CD4-positive, alpha-beta T cell treated with Interleukin-15 for 1 hour (primary cell): ENCODE measurements around the gene DSCAM.

Experiments
- DNase-seq: peaks from one replicate; pipeline ENCODE4 v3.0.0-alpha.2; 2020

DSCAM gene

DNA sequence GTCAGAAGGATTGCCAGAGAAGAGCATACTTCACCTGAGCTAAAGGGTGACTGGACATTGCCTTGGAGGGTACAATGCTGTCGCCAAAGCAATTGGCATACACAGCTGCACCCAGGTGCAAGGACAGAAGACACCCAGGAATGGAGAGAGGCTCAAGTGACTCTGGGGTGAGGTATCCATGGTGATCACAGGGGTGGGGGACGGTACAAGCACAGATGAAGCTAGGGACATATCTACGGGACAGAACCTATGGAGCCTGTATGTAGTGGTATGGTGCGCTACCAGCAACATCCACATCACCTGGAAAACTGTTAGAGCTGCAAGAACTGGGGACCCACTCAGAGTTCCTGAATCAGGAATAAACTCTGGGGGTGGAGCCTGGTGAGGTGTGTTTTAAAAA lies 693.6 kb downstream of the DSCAM start:
- no peak for DNase-seq

DNA sequence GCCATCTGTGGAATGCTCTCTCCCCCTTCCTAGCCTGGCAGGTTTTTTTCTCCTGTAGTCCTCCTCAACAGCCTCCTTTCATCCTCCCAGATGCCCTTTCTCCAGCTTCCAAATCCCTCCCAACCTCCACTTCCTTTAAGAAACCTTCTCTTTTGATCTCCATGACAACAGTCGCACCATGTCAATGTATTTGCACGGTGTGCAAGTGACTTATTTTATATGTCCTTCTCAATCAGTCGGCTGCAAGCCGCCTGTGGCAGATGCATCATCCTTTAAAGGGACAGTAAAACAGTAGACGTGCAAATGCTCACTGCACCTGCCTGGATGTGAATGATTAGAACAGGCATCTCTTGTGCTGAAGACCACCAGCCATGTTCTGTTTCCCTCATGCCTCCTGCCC lies 694.5 kb downstream of the DSCAM start:
- no peak for DNase-seq

DNA sequence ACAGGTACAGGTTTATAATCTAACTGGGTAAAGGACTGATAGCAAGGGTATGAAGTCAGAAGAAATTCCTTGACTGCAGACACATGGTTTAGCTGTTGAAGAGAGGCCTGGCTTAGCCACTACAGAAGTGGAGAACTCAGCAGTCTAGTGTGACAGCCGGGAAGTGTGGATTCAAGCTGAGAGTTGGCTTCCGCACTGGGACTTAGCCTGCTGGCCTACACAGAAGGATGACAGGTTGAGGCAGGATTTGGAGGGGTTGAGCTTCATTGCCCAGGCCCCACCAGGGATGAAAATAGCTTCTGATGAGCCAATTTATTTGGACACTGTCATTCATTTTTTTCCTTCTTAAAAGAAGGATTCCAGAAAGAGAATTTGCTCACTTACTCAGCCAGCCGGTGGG lies 695.3 kb downstream of the DSCAM start:
- DNase-seq, result no peak

DNA sequence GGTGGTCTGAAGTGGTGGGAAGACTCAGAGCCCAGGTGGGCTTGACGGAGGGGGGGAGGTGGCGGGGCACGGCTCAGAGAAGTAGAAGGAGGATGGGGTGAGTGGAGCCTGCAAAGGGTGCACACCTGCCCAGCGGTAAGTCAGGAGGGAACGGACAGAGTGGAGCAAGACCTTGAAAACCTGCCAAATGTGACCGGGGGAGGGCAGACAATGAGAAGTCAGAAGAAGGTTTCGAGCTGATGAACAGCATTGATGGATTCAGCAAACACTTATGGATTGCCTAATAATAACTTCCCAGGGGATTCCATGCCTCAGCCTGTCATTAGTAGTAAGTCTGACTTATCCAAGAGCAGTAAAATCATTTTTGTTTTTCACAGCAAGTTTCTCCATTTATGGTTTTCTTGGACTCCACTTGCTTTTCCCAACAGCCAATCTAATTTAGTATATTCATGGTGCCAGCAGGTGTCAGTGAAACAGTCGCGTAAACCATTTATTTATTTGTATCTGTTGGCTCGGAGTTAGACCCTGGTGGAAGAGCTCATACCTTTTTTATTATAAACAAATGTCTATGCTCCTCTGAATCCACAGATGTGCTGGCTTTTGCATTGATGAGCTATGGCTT lies 700.6 kb downstream of the DSCAM start:
- DNase-seq, result no peak

DNA sequence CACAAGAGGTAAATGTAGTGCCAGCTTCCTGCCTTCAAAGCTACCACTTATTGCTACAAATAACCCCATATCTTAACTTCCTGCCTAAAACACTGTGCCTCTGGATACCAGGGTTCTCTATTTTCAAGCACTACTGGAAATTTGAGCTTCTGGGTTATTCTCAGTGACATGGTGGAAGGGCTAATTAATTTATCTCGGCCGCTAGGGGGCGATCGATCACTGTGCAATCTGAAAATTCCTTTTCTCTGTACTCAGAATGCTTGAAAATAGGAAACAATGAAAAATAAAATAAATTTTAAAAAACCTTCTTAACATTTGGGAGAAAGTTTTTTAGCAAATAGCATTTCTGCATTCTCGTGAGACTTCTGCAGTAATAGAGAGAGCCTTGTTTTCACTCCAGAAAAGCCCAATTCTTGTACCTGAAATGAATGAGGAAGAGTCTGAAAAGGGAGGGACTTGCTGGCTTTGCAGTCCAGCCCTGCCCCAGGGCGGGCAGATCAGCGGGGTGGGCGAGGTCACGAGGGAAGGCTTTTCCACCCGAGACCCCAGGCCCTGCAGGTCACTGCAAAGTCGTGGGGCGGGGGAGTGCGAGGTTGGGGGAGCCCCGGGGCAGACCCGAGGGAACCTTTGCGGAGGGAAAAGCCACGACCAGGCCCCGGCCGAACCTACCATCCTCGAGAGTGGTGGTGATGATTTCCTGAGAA lies 703.0 kb downstream of the DSCAM start:
- DNase-seq, result no peak

DNA sequence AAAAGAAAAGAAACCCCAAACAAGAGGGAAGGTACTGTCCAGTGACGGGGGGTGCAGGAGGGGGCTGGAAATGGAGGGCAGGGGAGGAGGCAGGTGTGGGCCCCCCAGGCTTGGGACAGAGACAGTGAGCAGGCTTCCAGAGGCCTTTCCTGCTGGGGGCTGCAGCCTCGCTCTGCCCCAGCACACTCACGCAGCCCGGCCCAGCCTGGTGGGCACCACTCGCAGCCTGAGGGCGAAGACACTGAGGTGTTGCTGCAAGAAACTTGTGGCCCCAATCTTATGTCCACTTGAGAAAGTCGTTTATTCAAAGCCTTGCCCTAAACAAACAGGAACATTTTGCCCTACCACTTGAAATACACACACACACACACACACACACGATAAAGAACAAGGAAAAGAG lies 705.3 kb downstream of the DSCAM start:
- DNase-seq, result no peak

DNA sequence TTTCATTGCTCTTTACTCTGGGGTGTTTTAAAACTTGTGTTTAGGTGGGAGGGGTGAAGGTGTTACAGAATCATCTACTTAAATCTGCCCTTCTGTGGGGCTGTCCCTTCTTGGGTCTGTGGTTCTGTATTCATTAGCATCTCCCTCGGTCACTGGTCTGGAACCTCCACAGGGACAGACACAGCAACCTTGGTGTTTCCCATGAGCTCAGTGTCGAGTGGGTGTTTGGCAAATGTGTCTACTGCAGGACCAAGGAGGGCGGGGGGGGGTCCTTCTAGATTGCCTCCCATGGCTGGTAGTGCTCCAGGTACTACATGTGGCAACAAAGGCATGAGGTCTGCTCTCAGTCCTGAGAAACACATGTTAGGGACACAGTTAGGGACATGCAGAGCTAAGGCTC lies 706.3 kb downstream of the DSCAM start:
- DNase-seq, result no peak

DNA sequence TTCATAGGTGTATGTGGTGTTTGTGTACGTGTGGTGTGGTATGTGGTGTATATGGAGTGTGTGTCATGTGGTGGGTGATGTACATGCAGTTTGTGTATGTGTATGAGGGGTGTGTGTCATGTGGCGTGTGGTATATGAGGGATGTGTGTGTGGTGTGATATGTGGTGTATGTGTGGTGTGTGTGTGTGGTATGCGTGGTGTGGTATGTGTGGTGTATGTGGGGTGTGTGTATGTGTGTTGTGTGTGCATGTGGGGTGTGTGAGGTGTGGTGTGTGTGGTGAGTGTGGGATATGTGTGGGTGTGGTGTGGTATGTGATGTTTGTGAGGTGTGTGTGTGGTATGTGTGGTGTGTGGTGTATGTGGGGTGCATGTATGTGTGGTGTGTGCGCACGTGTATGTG lies 707.3 kb downstream of the DSCAM start:
- no peak for DNase-seq

DNA sequence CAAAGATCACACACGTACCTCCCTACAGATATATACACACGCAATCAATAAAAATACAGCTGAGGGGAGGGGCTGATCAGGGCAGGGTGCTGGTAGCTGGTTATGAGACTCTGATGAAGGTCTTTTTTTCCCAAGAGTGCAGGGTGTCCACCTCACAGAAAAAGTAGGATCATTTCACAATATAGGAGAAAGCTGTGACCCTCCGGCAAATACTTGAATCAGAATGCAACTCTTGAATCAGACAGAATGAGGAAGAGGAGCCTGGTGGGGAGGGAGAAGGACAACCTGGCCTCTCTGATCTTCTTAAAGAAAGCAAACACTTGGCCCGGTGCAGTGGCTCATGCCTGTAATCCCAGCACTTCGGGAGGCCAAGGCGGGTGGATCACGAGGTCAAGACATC lies 710.4 kb downstream of the DSCAM start:
- no peak for DNase-seq

DNA sequence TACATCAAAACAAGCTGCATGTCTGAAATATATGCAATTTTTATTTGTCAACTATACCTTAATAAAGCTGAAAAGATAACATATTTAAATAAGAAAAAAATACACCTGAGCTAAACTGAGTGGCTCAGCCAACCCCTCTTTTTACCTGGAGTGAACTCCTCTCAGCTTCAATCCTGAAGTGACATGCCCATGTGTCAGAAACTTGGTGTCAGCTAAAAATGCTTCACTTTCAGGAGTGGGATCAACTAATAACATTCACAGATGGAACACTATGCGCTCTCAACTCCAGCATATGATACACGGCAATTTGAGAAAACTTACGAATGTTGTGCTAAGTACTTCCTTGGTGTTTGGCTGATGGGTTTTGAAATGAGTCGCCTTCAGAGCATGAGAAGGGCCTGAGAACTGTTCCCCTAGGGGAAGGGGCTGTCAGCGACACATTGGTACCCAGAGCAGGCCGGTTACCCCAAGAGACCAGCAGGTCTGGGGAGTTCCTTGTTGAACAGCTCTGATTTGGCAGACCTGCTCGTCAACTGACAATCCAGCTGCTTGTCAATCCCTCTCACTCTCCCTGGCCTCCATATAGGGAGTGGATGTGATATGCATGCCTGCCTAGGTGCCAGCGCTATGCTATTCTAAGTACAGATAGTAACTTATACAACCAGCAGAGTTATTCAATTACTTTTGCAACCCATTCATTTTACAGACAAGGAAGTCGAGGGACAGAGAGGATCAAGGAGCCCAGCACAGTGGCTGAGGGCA lies 712.0 kb downstream of the DSCAM start:
- DNase-seq, result no peak

DNA sequence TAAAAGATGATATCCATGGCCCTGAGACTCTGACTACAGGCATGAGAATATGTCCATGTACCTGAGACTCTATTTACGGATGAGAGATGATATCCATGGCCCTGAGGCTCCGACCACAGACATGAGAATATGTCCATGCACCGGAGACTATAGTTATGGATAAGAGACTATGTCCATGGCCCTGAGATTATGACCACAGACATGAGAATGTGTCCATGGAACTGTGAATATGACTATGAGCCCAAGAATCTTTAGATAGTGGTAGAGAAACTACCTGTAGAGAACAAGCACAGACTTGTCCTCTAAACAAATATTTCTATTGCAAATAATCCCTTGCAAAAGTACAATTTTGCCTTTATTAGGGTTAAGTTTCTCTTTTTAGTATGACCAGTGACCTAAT lies 716.5 kb downstream of the DSCAM start:
- DNase-seq, result no peak

DNA sequence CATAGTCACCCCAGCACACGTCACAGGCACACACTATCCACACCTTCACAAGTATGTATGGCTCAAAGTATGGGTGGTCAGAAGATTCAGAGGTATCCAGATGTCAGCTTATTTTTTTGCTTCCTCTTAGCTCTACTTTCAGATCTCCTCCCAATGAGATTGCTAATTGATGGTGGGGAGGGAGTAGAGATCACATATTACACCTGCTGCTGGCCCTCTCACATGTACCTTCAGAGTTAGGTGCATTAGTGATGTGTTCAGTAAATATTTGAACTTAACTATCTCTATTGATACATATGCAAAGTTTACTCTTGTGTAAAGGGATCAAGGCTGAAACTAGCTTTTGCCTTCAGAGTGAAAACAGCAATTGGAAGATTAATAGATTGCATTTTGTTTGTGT lies 717.1 kb downstream of the DSCAM start:
- DNase-seq, result no peak

DNA sequence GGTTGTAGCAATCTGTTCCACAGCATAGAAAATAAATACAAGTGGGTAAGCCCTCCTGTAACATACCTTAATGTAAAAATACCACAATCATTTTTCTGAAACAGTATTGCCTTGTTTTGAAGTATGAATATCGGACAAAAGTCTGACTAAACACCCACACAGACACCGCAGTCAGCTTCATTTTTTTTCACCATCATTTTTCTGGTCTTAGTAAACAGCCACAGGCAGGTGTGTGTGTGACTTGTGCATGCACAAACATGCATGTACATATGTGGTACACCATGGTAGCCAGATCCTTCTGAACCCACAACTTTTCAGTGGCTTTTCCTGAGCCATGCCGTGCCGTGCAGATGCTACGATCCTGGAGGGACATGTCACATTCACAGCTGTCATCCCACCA lies 718.1 kb downstream of the DSCAM start:
- no peak for DNase-seq

DNA sequence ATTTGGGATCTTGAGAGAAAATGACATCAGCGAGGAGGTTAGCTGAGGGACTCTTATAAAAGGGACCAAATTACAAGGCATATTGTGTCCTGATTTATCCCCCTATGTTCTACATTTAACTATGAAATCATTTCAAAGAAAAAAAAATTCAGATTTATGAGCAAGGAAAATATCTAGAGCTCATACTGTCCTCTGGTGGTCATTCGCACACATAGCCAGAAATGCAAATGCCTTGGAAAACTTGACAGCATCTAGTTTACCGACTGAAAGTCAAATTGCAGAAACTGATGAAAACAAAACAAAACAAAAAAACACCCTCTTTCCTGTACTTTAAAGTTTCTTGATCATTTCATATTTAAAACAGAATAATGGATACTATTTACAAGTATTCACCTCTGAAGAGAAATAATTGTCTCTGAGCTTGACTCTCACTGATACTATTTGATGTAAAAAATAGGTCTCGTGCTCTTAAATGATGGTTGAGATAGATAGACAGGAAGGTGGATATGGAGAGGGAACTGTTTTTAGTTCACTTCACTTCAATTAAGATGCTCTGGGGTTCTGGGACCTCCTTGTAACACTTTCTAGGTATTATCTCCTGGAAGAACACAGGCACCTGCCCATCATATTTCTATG lies 725.9 kb downstream of the DSCAM start:
- no peak for DNase-seq

DNA sequence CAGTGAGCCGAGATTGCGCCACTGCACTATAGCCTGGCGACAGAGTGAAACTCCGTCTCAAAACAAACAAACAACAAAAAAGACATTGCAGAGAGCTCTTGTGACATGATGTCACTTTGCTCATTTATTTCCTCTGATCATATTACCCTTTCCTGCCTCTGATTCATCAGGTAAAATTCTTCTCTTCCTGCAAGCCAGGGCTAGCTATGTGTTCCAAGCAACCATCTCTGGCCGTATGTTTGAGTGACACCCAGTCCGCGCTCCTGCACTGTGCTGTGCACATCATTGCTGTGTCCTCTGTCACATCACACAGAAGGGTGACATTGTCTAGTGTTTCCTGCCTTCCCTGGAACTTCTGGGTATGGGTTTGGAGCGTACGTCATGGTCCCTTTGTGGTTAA lies 728.4 kb downstream of the DSCAM start:
- no peak for DNase-seq

DNA sequence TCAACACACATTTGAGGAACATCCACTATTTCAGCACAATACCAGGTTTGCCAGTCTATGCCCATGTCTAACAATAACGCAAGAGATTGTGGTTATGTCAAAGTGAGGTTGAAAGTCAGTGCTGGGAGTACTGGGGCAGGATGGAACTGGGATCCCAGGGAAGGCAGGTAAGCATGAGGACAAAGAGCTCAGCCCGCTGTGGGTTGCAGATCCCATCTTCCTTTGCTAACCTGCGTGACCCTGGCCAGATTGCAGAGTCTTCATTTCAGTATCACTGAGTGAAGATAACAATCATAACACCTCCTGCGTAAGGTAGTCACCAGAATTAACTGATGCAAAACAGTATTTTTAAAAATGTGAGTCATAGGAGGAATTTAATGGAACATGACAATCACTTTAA lies 729.7 kb downstream of the DSCAM start:
- no peak for DNase-seq

DNA sequence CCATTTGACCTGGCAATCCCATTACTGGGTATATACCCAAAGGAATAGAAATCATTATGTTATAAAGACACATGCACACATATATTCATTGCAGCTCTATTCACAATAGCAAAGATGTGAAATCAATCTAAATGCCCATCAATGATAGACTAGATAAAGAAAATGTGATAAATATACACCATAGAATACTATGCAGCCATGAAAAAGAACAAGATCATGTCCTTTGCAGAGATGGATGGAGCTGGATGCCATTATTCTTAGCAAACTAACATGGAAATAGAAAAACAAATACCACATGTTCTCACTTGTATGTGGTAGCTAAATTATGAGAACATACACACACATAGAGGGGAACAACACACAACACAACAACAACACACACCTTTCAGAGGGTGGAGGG lies 731.2 kb downstream of the DSCAM start:
- no peak for DNase-seq

DNA sequence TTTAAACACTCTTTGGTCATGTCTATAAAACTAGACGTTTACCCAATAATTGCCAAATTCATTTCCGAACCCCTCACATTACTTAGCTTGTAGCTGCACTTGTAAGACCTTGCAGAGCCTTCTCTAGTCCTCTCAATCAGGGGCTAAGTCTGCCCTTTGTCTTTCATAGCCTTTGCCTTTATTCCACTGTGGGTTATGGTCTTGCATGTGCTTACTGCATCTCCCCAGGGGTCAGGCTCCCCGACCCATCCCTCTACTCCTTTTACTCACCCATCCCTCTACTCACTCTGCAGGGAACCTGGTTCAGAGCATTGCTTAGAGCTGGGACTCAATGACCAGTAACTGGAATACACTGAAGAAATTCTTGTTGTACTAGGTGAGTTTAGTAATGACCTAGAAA lies 744.3 kb downstream of the DSCAM start:
- DNase-seq, result no peak

DNA sequence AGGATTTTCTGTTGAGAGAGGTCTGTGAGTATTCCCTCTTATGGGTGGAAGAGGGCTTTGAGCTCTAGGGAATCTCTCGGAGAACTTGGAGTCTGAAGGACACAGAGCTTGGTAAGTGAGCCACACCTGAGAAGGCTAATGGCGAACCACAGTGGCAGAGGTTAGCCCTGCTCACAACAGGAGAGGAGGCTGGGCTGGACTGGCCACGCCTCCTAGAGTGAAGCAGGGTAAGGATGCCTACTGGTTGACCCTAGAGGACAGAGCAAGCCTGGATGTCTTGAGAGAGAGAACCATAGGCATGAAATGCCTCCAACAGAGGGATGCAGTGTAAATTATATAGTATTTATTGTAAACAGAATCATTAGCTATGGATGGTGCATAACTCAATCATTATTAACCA lies 747.1 kb downstream of the DSCAM start:
- DNase-seq, result no peak

DNA sequence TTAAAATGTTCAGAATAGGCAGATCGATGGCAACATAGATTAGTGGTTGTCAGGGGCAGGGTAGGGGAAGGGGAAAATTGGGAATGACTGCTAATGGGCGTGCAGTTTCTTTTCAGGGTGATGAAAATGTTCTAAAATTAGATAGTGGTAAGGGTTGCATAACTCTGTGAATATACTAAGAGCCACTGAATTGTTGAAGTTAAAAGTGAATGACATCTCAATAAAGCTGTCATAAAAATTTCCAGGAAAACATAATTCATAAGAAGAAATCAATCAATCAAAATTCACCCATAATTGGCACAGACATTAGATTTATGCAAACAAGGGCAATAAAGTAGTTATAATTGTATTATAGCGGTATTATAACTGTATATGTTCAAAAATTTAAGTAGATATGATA lies 751.5 kb downstream of the DSCAM start:
- no peak for DNase-seq

DNA sequence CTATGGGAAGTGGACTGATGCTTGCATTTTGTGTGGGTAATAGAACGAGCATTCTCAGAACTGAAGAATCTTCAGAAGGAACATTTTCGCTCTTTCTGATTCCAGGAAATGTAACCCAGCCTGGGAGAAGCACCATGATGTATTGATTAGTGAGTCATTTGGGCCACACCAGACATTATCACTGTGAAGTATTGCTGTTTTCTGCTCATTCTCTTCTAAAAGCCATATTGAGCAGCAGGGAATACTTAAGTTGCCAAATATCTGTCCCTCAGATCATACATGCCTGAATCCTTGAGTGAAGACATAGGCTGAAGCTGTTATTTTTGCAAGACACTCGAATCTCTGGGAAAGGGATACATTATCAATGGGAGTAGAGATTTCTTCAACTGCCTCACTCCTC lies 766.6 kb downstream of the DSCAM start:
- DNase-seq, result no peak

DNA sequence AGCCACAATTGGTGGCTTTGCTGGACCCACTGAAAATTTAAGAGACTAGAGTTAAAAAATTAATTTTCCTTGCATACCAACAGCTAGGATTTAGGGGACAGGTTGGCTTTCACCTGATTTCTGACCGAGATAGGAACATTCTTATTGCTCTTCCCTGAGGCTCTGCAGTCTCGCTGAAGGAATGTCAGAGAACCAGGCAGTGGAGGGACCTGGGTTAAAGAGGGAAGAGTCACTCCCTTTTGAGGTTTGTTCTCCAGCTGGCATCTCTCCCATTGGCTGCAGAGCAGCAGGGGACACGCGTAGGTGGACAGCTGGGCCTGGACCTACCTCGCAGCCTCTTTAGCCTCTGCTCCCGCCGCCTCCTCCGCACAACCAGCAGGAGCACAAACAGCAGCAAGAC lies 772.2 kb downstream of the DSCAM start:
- DNase-seq, result no peak

DNA sequence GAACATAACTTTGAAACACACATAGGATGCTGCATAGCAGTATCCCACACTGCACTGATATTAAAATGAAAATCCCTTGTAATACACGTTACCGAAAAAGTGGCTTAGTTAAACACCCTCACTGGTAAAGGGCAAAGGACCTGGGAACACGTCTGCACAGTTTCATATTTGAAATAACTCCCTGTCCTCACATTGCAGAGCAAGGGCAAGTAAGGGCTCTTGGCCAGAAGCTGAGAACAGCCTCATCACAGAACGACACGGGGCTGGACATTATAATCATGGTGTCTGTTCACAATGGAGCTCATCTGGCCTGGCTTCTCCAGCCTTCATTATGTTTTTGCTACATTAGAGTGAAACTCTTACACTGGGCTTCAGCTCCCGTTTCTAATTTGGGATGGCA lies 772.8 kb downstream of the DSCAM start:
- DNase-seq, result no peak

DNA sequence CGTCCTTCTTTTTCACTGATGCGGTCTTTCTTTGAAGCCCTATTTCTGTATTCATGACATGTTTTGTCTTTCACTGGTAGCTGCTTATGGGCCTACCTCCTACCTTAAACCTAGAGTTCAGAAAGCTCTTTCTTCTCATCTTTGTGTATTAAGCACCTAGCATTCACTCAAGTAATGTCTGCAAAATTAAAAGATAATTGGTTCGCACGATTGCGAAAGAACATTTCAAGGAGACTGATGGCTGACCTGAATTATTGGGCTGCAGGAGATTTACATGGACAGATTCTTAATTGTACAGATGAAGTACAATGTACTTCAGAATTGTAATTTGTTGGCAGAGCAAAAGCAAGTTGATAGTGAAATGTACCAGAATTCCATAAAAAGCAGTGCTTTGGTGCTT lies 773.3 kb downstream of the DSCAM start:
- DNase-seq, result no peak
